Ectodermal cell (in vitro differentiated cells): ENCODE data around the gene GSG1L.

Experiments used
- H3K27ac ChIP-seq: 2 replicates; pipeline ENCODE4 v1.7.0; 2013; ENCODE audit warnings: mild to moderate bottlenecking, low read depth, low read length; ENCODE audit not compliant: insufficient read depth, poor library complexity, severe bottlenecking
- H3K27me3 ChIP-seq: 2 replicates; pipeline ENCODE4 v1.7.0; 2013; ENCODE audit warnings: mild to moderate bottlenecking, low read length; ENCODE audit not compliant: insufficient read depth, control insufficient read depth, poor library complexity, severe bottlenecking
- H3K36me3 ChIP-seq: one replicate; pipeline ENCODE4 v1.7.0; 2013; ENCODE audit warnings: low read length; ENCODE audit not compliant: control insufficient read depth, insufficient read depth
- H3K4me1 ChIP-seq: one replicate; pipeline ENCODE4 v1.7.0; 2013; ENCODE audit warnings: low read length; ENCODE audit not compliant: control insufficient read depth, insufficient read depth
- H3K4me3 ChIP-seq: 2 replicates; pipeline ENCODE4 v1.7.0; 2013; ENCODE audit warnings: low read depth, low read length, control low read depth; ENCODE audit not compliant: insufficient read depth
- H3K9me3 ChIP-seq: 2 replicates; pipeline ENCODE4 v1.7.0; 2013; ENCODE audit warnings: mild to moderate bottlenecking, low read length, moderate library complexity; ENCODE audit not compliant: control insufficient read depth
- WGBS, 2 experiments: methylation state at CpG; one replicate each; pipeline ENCODE4 v1.1.7; 2013; ENCODE audit warnings: missing lambda C conversion rate in 2 of 2; 5-methylcytosine and 5-hydroxymethylcytosine counted together

GSG1L gene

GRCh38 chr16:27976990-27977389 lies 86.5 kb downstream of the GSG1L start:
- Histone ChIP-seq H3K27ac (no peak overlapping the region), H3K4me1 (no peaks in the 10 kb centered on the region), H3K9me3 (no peaks in the 10 kb centered on the region), H3K27me3 (no peaks in the 10 kb centered on the region), H3K4me3 (no peak overlapping the region), H3K36me3 (no peaks in the 10 kb centered on the region)
- WGBS, 2 experiments: 86 to 90% methylated on average over 9 of the region's 9 CpGs

- H3K4me3 ChIP-seq: no peak overlapping the region
- WGBS, 2 experiments: 88 to 93% methylated on average over 11 of the region's 11 CpGs
- H3K4me1 ChIP-seq: no peaks in the 10 kb centered on the region
- H3K27ac ChIP-seq: no peak overlapping the region
- H3K36me3 ChIP-seq: no peaks in the 10 kb centered on the region
- H3K27me3 ChIP-seq: no peaks in the 10 kb centered on the region
- H3K9me3 ChIP-seq: no peaks in the 10 kb centered on the region
Observed at GRCh38 chr16:27974896-27975540, 88.5 kb downstream of the GSG1L start.

DNA sequence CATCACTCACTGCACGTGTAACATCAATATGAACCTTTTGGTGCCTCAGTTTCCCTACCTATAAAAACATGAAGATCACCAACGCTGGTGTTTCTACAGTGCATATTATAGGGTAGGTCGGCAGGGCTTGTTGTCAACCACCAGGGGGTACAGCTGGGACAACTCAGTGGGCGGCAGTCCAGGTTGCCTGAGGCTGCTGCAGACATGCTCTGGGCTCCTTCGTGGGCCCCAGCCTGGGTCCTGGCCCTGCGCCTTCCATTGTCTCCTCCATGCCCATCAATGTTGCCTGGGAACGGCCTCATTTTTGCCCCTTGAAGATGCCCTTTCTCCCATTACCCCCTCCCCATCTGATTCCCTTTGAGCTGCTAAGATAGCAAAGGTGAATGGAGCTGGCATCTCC lies 89.8 kb downstream of the GSG1L start:
- no peaks in the 10 kb centered on the region for H3K36me3 ChIP-seq
- H3K4me3 ChIP-seq: no peak overlapping the region
- no peaks in the 10 kb centered on the region for H3K27me3 ChIP-seq
- no peaks in the 10 kb centered on the region for H3K9me3 ChIP-seq
- H3K4me1 ChIP-seq: no peaks in the 10 kb centered on the region
- 76 to 81% methylated on average over 7 of the region's 7 CpGs for WGBS, 2 experiments
- no peak overlapping the region for H3K27ac ChIP-seq

DNA sequence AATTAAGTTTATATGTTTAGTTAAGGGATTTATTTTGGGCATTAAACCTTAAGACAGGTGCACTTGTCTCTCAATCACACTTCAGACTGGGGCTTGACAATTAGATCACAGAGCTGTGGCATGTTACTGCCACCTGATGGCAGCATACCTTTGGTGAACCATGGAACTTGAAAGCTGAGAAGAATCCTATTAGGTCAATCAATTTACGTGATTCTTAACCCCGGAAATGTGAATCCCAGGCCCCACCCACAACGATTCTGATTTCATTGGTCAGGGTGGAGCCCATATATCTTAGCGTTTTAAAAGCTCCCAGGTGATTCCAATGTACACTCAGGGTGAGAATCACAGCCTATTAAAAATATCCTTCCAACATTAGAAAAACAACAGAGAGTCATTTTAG lies 91.0 kb downstream of the GSG1L start:
- H3K4me3 ChIP-seq: no peak overlapping the region
- WGBS, 2 experiments: 5 to 7% methylated on average over 4 of the region's 4 CpGs
- H3K27me3 ChIP-seq: no peaks in the 10 kb centered on the region

DNA sequence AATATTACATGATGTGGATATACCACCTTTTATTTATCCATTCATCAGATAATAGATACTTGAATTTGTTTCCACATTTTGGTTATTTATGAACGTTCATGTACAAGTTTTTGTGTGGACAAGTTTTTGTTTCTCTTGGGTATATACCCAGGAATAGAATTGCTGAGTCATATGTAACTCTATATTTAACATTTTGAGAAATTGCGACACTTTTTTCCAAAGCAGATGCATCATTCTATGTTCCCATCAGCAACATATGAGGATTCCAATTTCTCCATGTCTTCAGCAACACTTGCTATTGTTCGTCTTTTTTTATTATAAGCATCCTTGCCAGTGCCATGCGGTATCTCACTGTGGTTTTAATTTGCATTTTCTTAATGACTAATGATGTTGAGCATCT lies 93.9 kb downstream of the GSG1L start:
- H3K4me3 ChIP-seq: no peak overlapping the region
- H3K9me3 ChIP-seq: no peaks in the 10 kb centered on the region
- 83 to 92% methylated on average over 3 to 4 of the region's 4 CpGs for WGBS, 2 experiments
- H3K27ac ChIP-seq: no peak overlapping the region
- H3K36me3 ChIP-seq: no peaks in the 10 kb centered on the region
- H3K27me3 ChIP-seq: no peaks in the 10 kb centered on the region
- no peaks in the 10 kb centered on the region for H3K4me1 ChIP-seq

More for the DNA sequence above, 91.0 kb downstream of the GSG1L start:
- H3K36me3 ChIP-seq: no peaks in the 10 kb centered on the region
- H3K27ac ChIP-seq: no peak overlapping the region
- H3K4me1 ChIP-seq: no peaks in the 10 kb centered on the region
- H3K9me3 ChIP-seq: no peaks in the 10 kb centered on the region

DNA sequence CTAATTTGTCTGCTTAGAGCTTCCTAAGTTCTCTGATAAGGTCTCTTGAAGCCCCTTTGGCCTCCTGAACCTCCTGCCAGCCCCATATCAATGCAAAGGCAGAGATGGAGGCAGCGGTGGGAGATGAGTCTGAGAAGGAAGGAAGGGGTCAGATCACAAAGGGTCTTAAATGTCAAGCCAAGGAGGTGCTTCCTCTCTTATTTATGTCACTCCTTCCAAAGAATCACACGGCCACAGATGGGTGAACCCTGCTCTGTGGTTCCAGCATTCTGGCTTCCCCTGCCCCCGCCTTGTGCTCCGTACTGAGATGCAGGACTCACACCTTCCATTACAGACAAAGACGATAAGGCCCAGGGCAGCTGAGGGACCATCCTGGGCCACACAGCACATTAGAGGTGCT lies 96.3 kb downstream of the GSG1L start:
- H3K27me3 ChIP-seq: no peaks in the 10 kb centered on the region
- 86 to 94% methylated on average over 5 of the region's 5 CpGs for WGBS, 2 experiments
- H3K4me3 ChIP-seq: no peak overlapping the region
- no peaks in the 10 kb centered on the region for H3K4me1 ChIP-seq
- no peak overlapping the region for H3K27ac ChIP-seq
- H3K36me3 ChIP-seq: no peaks in the 10 kb centered on the region
- H3K9me3 ChIP-seq: no peaks in the 10 kb centered on the region

DNA sequence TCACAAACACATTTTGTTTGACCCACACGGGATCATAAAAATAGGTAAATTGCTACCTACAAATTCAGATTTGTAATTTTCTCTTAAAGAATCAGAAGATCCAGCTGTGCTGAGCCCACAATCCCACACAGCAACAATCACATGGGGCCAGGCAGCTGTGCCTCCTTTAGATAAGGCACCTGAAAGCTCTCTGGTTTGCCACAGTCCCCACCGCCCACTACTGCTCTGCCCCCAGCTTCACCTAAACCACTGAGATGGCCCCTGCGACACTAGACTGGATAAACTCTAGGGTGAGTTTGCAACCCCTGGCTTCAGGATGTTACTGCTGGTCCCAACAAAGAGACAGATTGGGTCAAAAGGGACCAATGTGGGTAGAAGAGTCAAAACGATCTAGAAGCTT lies 96.8 kb downstream of the GSG1L start:
- H3K4me1 ChIP-seq: no peaks in the 10 kb centered on the region
- H3K27ac ChIP-seq: no peak overlapping the region
- H3K9me3 ChIP-seq: no peaks in the 10 kb centered on the region
- no peaks in the 10 kb centered on the region for H3K36me3 ChIP-seq
- WGBS, 2 experiments: 90 to 92% methylated on average over 4 of the region's 4 CpGs
- H3K27me3 ChIP-seq: no peaks in the 10 kb centered on the region
- H3K4me3 ChIP-seq: no peak overlapping the region

- 87 to 91% methylated on average over 5 of the region's 5 CpGs for WGBS, 2 experiments
- Histone ChIP-seq H3K27ac (no peak overlapping the region), H3K27me3 (no peaks in the 10 kb centered on the region), H3K36me3 (no peaks in the 10 kb centered on the region), H3K9me3 (no peaks in the 10 kb centered on the region), H3K4me3 (no peak overlapping the region), H3K4me1 (no peaks in the 10 kb centered on the region)
Observed at GRCh38 chr16:27965801-27966200, 97.7 kb downstream of the GSG1L start.

- Histone ChIP-seq H3K4me3 (no peak overlapping the region), H3K36me3 (no peaks in the 10 kb centered on the region), H3K27me3 (no peaks in the 10 kb centered on the region), H3K9me3 (no peaks in the 10 kb centered on the region), H3K4me1 (no peaks in the 10 kb centered on the region), H3K27ac (no peak overlapping the region)
- 90 to 92% methylated on average over 7 of the region's 7 CpGs for WGBS, 2 experiments
Observed at GRCh38 chr16:27963471-27963965, 100.0 kb downstream of the GSG1L start.

DNA sequence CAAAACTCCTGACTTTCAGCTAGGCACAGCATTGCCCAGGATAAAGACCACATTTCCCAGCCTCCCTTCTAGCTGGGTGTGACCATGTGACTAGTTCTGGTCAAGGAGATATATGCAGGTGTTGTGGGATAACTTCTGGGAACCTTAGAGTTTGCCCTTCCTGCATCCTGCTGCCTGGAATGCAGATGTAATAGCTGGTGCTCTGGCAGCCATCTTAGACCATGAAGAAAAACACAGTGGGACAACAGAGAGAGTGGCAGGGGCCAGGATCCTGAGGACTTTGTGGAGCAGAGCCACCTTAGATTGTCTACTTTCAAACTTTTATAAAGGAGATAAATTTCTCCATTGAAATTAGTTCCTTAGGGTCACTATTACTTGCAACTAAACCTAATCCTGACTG lies 101.3 kb downstream of the GSG1L start:
- Histone ChIP-seq H3K4me1 (no peaks in the 10 kb centered on the region), H3K36me3 (no peaks in the 10 kb centered on the region), H3K9me3 (no peaks in the 10 kb centered on the region), H3K4me3 (no peak overlapping the region), H3K27ac (no peak overlapping the region), H3K27me3 (no peaks in the 10 kb centered on the region)

DNA sequence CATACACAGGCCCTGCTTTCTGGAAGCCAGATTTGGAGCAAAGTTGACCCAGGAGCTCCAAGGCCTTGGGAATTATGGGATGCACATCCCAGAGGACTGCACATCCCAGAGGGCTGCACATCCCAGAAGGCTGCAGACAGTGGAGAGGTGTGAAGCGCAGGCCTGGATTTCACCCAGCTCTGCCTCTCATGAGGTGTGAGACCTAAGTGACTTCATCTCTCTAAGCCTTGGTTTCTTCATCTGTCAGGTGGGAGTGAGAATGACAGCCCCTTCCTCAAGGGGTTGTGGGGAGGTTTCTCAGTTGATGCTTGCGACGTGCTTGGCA lies 102.3 kb downstream of the GSG1L start:
- Histone ChIP-seq H3K36me3 (no peaks in the 10 kb centered on the region), H3K27me3 (no peaks in the 10 kb centered on the region), H3K27ac (no peak overlapping the region), H3K9me3 (no peaks in the 10 kb centered on the region), H3K4me3 (no peak overlapping the region), H3K4me1 (no peaks in the 10 kb centered on the region)
- WGBS, 2 experiments: 88 to 96% methylated on average over 3 of the region's 3 CpGs
